Left lung (tissue), 10 donors: ENCODE results near the gene CIB4. TPM values are rescaled to one million over a fixed set of nuclear protein-coding genes. Genes with fewer than 3 reads are reported as not detected.
"Not testable (repeated sequence)": the region's sequence is repeated elsewhere in the genome, so short reads cannot be mapped to it uniquely, and the experiment has no call there.

ENCODE experiments used
- ATAC-seq: fragments of 200-7000 bp; cut with Tn5 transposase; one replicate; pipeline ENCODE4 v1.9.1; 2020; ENCODE audit warnings: moderate library complexity
- DNase-seq, 4 donors: peaks; one replicate each; pipeline ENCODE4 v3.0.0-alpha.2; 2013 to 2020
- H3K27ac ChIP-seq, 2 donors: fragments of 200-600 bp; sonication (generic) in 1 of 2; one replicate each; pipeline versions ENCODE4 v1.5.0 to v1.8.0; 2020 to 2021
- H3K27me3 ChIP-seq, 2 donors: fragments of 200-600 bp; sonication (generic) in 1 of 2; one replicate each; pipeline versions ENCODE4 v1.5.0 to v1.8.0; 2020 to 2021
- H3K36me3 ChIP-seq, 2 donors: fragments of 200-600 bp; sonication (generic) in 1 of 2; one replicate each; pipeline versions ENCODE4 v1.5.0 to v1.8.0; 2020 to 2021
- H3K4me1 ChIP-seq, 2 donors: fragments of 200-600 bp; one replicate each; pipeline ENCODE4 v1.8.0; 2021
- H3K4me3 ChIP-seq, 2 donors: fragments of 200-600 bp; sonication (generic) in 1 of 2; one replicate each; pipeline versions ENCODE4 v1.5.0 to v1.8.0; 2020 to 2021; ENCODE audit warnings: mild to moderate bottlenecking in 1 of 2
- H3K9me3 ChIP-seq, 2 donors: fragments of 200-600 bp; sonication (generic) in 1 of 2; one replicate each; pipeline versions ENCODE4 v1.5.0 to v1.8.0; 2020 to 2021
- CTCF ChIP-seq, 2 donors: fragments of 200-600 bp; sonication (generic) in 1 of 2; IDR thresholded peaks; one replicate each; pipeline versions ENCODE4 v1.5.0 to v1.8.0; 2021; ENCODE audit warnings: antibody characterized with exemption in 2 of 2
- intact Hi-C, 2 donors: fragments of 100-400 bp; cut with DNase I; formaldehyde crosslinking; loops; one replicate each; pipeline versions ENCODE4 v1.11.2 to v1.14.2; 2022
- polyA plus RNA-seq, 6 donors: library from polyadenylated mRNA; unstranded; fragments of 120-200 nt; gene quantifications; one replicate each; pipeline ENCODE4 v1.2.1, GENCODE V29; 2013; ENCODE audit not compliant: insufficient read length in 6 of 6
- total RNA-seq, 2 donors: library from RNA; stranded (reverse); fragmentation: NEBNext Ultra II Directional; extraction: Animal tissue kit (Norgen Biotek cat#: 25700); gene quantifications; one replicate each; pipeline ENCODE4 v1.2.1, GENCODE V29; 2021
- donor health status: DM: no; HTN: yes; CAD: no.
- donor health status: DM: no; HTN: no; CAD: no.

The CIB4 gene
- total and polyA plus RNA-seq, 8 donors: 1.0 to 2.4 (median 1.8) TPM; not detected in 2

DNA sequence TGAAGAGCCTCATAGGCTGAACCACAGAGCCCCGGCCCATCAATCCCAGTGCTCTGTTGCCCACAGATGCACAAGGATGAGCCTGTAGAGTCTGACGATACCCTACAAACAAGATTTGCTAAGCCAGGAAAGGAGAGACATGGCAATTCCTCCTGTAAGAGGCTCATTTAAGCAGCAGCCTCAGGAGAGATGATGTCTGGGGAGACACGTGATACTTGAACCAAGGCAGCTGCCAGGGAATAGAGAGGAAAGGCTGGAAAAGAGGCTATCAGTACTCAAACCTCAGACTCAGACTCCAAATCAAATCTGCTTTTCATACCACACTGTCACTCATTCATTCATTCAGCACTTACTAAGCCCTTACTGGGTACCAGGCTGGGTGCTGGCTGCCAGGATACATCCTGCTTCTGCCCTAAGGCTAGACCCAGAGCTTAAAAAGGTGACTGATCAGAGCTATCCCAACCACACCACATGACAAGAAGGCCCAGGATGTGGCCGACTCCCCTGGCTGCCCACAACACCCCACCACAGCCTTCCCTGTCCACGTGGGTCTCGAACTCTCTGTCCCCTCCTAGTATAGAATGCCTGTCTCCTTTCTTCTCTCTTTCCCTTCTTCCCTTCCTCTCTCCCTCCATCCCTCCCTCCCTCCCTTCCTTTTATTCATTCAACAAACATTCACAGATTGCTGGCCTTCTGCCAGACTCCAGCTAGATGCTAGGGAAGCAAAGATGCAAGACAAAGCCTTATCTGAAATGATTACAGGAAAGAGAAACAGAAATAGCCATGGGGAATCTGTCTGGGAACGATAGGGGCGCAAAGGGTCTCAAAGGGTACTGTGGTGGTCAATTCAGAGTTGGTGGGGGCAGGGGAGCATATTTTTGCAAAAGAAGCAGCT is 27.9 kb upstream of the CIB4 start:
- no peak for TF ChIP-seq CTCF (IDR thresholded peaks at IDR 0.05)
- no peak overlapping the region for H3K27ac ChIP-seq
- H3K9me3 ChIP-seq: no peaks in the 10 kb centered on the region
- no peak for ATAC-seq
- H3K4me3 ChIP-seq: no peak overlapping the region
- intact Hi-C loops: no loop called here
- H3K27me3 ChIP-seq: peaks cover 0 to 29% of the 10 kb centered on the region in 2 donors
- H3K4me1 ChIP-seq: no peaks in the 10 kb centered on the region
- H3K36me3 ChIP-seq: no peaks in the 10 kb centered on the region
- DNase-seq: peak in 1 of 4 donors; percentile 14

DNA sequence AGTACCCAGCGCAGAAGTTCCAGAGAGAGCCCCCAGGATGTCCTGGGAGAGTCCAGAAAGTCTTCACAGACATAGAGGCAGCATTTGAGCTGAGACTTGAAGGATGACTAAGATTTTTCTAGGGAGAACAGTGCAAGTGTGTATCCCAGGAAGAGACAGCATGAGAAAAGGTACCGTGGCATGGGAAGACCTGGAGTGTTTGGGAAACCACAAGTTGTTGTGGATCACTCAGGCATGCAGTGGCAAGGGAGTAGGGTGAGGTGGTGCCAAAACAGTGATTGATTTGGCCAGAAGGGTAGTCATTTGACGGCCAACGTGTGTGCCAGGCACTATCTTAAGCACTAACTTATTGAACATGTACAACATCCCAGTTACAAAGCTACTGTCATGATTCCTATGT is 26.9 kb upstream of the CIB4 start:
- intact Hi-C loops: no loop called here
- H3K4me3 ChIP-seq: no peak overlapping the region
- no peak for TF ChIP-seq CTCF (IDR thresholded peaks at IDR 0.05)
- H3K27me3 ChIP-seq: peaks cover 0 to 29% of the 10 kb centered on the region in 2 donors
- no peaks in the 10 kb centered on the region for H3K36me3 ChIP-seq
- H3K27ac ChIP-seq: no peak overlapping the region
- no peaks in the 10 kb centered on the region for H3K4me1 ChIP-seq
- peak in 1 of 4 donors; percentile 2 for DNase-seq
- H3K9me3 ChIP-seq: no peaks in the 10 kb centered on the region
- no peak for ATAC-seq

- ATAC-seq: no peak
- no peaks in the 10 kb centered on the region for H3K36me3 ChIP-seq
- H3K4me3 ChIP-seq: no peak overlapping the region
- intact Hi-C loops: no loop called here
- TF ChIP-seq CTCF (IDR thresholded peaks at IDR 0.05): no peak
- no peak for DNase-seq
- no peaks in the 10 kb centered on the region for H3K9me3 ChIP-seq
- no peaks in the 10 kb centered on the region for H3K4me1 ChIP-seq
- H3K27ac ChIP-seq: no peak overlapping the region
- peaks cover 0 to 17% of the 10 kb centered on the region in 2 donors for H3K27me3 ChIP-seq
Observed at GRCh38 chr2:26666671-26667070, 25.5 kb upstream of the CIB4 start.

DNA sequence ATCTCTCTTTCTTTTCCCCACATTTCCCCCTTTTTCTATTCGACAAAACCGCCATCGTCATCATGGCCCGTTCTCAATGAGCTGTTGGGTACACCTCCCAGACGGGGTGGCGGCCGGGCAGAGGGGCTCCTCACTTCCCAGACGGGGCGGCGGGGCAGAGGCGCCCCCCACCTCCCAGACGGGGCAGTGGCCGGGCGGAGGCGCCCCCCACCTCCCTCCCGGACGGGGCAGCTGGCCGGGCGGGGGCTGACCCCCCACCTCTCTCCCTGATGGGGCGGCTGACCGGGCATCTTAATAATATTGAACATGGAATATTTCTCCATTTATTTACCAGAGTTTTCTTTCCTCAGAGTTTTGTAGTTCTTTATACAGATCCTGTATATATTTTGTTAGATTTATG is 24.1 kb upstream of the CIB4 start:
- H3K36me3 ChIP-seq, H3K27ac ChIP-seq, intact Hi-C loops, H3K4me1 ChIP-seq, H3K4me3 ChIP-seq, ATAC-seq, H3K9me3 ChIP-seq: not testable (repeated sequence)
- DNase-seq: peak in 1 of 4 donors; percentile 5
- peaks cover 0 to 15% of the 10 kb centered on the region in 2 donors for H3K27me3 ChIP-seq

DNA sequence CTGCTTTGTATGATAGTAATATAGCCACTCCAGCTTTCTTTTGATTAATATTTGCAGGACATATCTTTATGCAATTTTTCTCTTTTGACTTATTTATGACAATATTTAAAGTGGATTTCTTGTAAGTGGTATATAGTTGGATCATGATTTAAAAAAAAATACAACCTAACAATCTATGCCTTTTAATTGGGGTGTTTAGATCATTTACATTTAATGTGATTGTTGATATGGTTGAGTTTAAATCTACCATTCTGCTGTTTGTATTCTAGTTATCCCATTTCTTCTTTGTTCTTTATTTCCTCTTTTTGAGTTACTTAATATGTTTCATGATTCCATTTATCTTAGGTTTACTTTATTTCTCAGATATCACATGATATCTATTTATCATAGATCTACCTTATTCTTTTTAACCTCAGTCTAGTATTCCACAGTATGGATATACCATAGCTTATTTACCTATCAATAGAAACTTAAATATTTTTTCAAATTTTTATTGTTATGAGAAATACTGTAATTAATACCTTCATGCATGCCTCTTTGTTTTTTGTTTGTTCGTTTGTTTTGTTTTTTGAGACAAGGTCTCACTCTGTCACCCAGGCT is 19.3 kb upstream of the CIB4 start:
- Histone ChIP-seq H3K4me1 (no peaks in the 10 kb centered on the region), H3K4me3 (no peak overlapping the region), H3K27me3 (no peaks in the 10 kb centered on the region), H3K9me3 (peaks cover 0 to 14% of the 10 kb centered on the region in 2 donors), H3K27ac (no peak overlapping the region), H3K36me3 (no peaks in the 10 kb centered on the region)
- ATAC-seq (no peak), DNase-seq (no peak)
- intact Hi-C loops: no loop called here
- no peak for TF ChIP-seq CTCF (IDR thresholded peaks at IDR 0.05)
